Measurements from ENCODE around the gene UNC5A.

Gene UNC5A

GRCh38 chr5:176822793-176823481 lies 12.6 kb downstream of the UNC5A start:
- TF ChIP-seq, protein P1, sequence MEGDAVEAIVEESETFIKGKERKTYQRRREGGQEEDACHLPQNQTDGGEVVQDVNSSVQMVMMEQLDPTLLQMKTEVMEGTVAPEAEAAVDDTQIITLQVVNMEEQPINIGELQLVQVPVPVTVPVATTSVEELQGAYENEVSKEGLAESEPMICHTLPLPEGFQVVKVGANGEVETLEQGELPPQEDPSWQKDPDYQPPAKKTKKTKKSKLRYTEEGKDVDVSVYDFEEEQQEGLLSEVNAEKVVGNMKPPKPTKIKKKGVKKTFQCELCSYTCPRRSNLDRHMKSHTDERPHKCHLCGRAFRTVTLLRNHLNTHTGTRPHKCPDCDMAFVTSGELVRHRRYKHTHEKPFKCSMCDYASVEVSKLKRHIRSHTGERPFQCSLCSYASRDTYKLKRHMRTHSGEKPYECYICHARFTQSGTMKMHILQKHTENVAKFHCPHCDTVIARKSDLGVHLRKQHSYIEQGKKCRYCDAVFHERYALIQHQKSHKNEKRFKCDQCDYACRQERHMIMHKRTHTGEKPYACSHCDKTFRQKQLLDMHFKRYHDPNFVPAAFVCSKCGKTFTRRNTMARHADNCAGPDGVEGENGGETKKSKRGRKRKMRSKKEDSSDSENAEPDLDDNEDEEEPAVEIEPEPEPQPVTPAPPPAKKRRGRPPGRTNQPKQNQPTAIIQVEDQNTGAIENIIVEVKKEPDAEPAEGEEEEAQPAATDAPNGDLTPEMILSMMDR (IDR thresholded peaks at IDR 0.05; ENCODE audit: extremely low read depth, missing control alignments): no peak
- no peak for DNase-seq (ENCODE audit: low spot score)

- DNase-seq (ENCODE audit: low spot score): no peak
- TF ChIP-seq, protein P1 (IDR thresholded peaks at IDR 0.05; ENCODE audit: extremely low read depth, missing control alignments): no peak
Measured at GRCh38 chr5:176823869-176824412, 13.6 kb downstream of the UNC5A start.

- TF ChIP-seq, protein P1 (IDR thresholded peaks at IDR 0.05; ENCODE audit: extremely low read depth, missing control alignments): no peak
- DNase-seq (ENCODE audit: low spot score): no peak
Measured at GRCh38 chr5:176824604-176825003, 14.2 kb downstream of the UNC5A start.

DNA sequence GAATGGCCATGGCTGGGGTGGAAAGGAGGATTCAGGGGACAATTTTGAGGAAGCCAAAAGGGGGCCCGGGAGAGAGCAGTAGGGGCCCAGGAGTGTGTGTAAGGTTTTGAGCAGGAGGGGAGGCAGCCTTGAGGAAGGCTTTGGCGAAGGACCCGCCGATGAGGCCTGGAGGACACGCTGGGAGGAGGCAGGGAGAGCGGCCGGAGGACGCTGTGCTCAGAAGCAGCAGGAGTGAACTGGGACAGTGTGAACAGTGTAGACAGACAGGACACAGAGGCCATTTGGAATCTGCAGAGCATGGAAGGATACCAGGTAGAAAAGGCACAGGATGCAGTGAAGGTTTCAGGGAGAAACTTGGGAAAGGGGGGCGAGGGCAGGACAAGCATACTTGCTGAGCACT lies 14.9 kb downstream of the UNC5A start:
- TF ChIP-seq, protein P1 (IDR thresholded peaks at IDR 0.05; ENCODE audit: extremely low read depth, missing control alignments): no peak
- DNase-seq (ENCODE audit: low spot score): no peak

DNA sequence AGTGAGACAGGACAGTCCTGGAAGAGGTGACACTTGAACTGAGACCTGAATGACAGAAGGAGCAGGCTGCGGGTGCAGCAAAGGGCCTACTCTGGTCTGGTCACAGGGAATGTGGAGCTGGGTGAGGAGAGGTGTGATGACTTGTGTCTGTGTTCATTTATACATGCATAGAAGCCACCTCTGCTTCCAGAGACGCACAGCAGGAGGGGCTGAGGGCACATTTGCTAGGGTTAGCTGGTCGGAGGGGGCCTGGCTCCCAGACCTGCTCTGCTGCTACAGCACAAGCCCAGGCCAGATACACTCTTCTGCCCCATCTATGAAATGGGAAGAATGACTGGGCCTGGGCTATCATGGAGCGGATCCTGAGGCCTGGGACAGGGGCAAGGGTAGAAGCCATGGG lies 15.6 kb downstream of the UNC5A start:
- no peak for DNase-seq (ENCODE audit: low spot score)
- TF ChIP-seq, protein P1 (IDR thresholded peaks at IDR 0.05; ENCODE audit: extremely low read depth, missing control alignments): no peak

- TF ChIP-seq, protein P1 (IDR thresholded peaks at IDR 0.05; ENCODE audit: extremely low read depth, missing control alignments): no peak
- no peak for DNase-seq (ENCODE audit: low spot score)
Measured at GRCh38 chr5:176827736-176828414, 17.5 kb downstream of the UNC5A start.

DNA sequence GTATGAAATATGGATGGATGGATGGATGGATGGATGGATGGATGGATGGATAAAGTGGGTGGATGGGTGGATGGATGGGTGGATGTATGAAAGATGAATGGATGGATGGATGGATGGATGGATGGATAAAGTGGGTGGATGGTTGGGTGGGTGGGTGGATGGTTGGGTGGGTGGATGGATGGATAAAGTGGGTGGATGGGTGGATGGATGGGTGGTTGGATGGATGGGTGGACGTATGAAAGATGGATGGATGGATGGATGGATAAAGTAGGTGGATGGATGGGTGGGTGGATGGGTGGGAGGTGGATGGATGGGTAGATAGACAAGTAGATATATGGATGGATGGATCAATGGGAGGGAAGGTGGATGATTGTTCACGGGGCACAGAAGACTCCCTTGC lies 19.0 kb downstream of the UNC5A start:
- no peak for DNase-seq (ENCODE audit: low spot score)
- TF ChIP-seq, protein P1 (IDR thresholded peaks at IDR 0.05; ENCODE audit: extremely low read depth, missing control alignments): no peak
